HG02588 (cell line): ENCODE data around the gene PTRH1.

Experiments used
- ATAC-seq: cut with Tn5 transposase; IDR thresholded peaks from one replicate; pipeline ENCODE4 v1.9.1; 2021; ENCODE audit warnings: mild to moderate bottlenecking, moderate library complexity; ENCODE audit not compliant: unreplicated experiment

The PTRH1 gene

GRCh38 chr9:127698386-127698785, 17.1 kb downstream of the PTRH1 start:
- ATAC-seq = no peak

- ATAC-seq = no peak
Measured at GRCh38 chr9:127697575-127697974, 17.9 kb downstream of the PTRH1 start.

- ATAC-seq = no peak
Measured at GRCh38 chr9:127694890-127695720, 20.4 kb downstream of the PTRH1 start.

DNA sequence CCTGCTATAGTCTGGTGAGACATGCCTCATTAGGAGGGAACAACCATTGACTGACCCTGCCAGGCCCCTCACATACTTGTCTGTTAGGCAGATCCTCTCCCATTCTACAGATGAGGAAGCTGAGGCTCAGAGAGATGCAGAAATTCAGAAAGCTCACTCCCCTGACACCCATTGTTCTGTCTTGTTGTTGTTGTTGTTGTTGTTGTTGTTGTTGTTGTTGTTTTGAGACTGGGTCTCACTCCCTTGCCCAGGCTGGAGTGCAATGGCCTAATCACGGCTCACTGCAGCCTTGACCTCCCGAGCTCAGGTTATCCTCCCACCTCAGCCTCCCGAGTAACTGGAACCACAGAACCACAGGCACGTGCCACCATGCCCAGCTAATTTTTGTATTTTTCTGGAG, 21.8 kb downstream of the PTRH1 start:
- no peak for ATAC-seq

GRCh38 chr9:127693143-127693542, 22.3 kb downstream of the PTRH1 start:
- no peak for ATAC-seq

DNA sequence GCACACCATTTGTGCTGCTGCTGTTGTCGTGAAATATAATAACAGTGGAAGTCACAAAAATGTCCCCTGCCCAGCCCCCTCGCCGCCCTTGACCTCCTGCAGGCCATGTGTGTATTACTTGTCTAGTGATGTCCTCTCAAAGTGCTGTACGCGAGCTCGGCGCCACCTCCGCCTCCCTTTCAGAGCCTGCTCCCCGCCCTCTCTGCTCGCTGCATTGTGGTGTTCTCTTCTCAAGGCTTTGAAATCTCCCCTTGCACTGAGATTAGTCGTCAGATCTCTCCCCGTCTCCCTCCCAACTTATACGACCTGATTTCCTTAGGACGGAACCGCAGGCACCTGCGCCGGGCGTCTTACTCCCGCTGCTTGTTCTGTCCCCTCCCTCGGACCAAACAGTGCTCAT, 23.4 kb downstream of the PTRH1 start:
- ATAC-seq = no peak

GRCh38 chr9:127690735-127691134, 24.7 kb downstream of the PTRH1 start:
- no peak for ATAC-seq

GRCh38 chr9:127689329-127690000, 26.0 kb downstream of the PTRH1 start:
- ATAC-seq = no peak

DNA sequence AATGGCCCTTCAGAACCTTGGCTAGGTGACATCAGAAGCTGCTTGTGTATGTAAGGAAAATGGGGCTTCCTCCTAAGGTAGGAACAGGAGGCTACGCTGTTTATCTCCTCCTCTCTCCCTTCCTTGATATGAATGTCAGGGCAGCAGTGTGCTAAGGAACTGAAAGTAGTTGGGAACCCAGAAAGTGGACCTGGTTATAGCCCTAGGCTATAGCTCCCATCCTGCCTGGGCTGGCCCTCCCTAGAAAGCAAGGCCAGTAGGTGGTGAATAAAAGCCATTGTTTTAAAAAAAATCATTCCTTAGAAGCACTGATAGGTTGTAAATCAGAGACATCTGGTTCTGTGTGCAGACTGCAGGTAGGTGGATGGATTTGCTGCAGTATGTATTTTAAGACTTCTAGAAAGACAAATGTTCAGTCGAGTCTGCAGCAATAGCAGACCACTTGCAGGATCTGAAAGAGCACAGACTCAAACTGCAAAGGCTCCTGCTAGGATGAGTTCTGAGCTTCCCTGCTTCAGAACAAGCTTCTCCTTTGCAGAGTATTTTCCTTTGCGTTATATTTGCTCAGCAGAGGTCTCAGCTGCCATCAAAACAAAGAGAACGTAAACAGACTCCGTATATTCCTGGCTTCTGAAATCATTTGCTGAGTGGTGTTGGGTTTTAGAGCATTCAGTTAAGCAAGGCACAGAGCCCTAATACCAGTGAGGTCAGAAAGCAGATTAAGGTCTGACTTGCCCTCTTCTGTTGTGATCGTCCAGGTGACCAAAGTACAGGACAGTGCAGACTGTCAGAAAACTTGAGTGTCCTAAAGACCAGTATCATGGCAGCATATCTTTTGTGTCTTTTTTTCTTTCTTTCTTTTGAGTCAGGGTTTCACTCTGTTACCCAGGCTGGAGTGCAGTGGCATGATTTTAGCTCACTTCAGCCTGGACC, 28.7 kb downstream of the PTRH1 start:
- no peak for ATAC-seq

DNA sequence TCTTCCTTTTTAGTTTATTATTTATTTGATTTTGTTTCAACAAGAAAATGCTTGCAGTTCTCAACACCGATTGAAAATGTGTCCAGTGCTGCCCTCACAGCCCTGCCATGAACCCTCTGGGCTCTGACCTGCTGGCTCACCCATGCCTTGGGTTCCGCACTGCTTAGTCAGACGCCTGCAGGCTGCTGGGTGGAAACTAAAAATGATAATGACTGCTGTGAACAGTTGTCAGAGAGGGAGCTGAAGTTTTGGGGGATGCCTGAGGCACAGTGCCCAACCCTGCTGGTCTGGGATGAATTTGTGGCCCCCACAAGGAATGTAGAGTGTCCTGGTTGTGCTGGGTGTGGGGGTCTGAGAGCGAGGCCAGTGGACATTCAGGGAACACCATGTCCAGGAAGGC, 30.9 kb downstream of the PTRH1 start:
- ATAC-seq = no peak

DNA sequence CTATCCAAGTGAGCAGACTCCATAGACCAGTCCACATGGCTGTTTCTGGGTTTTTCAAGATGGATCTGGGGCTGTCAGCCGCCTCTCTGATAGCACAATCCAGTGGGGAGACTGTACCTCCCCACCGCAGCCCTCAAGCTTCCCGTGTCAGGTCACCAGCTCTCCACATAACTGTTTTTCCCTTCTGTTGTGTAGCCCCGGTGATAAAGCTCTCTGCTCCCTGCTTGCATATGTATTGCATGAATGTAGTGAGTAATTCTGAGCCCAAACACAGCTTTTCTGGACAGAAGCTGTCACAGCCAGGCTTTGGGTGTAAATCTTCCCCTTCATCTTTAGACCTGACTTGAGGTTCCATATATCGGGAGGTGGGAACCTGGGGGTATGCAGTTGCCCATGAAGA, 31.7 kb downstream of the PTRH1 start:
- no peak for ATAC-seq

DNA sequence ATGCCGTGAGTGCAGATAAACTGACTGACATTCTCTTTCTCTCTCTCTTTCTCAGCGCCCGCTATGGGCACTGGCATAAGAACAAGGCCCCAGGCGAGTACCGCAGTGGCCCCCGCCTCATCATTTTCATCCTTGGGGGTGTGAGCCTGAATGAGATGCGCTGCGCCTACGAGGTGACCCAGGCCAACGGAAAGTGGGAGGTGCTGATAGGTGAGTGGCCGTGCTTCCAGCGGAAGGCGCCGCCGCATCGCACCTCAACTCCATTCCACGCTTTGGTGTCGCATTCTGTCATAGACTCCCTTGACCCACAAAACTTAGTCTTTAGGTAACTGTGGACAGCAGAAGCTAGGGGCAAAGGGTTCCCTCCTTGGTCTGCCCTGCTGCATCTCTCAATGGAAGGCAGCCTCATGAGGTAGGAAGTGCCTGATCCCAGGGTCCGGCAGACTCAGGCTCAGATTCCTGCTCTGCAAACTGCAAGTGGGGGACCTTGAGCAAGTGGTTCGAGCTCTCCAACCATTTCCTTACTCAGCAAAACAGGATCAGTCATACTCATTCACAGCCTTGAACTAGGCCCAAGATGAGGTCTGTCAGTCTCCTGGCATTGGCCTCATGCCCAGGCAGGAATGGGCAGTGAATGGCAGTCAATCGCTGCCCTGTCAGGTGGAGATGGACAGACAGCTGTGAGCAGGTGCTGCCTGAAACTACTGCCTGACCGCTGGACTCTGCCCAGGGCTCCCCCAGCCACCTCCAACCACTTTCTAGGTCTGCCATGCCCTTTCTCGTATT, 32.9 kb downstream of the PTRH1 start:
- ATAC-seq = no peak

DNA sequence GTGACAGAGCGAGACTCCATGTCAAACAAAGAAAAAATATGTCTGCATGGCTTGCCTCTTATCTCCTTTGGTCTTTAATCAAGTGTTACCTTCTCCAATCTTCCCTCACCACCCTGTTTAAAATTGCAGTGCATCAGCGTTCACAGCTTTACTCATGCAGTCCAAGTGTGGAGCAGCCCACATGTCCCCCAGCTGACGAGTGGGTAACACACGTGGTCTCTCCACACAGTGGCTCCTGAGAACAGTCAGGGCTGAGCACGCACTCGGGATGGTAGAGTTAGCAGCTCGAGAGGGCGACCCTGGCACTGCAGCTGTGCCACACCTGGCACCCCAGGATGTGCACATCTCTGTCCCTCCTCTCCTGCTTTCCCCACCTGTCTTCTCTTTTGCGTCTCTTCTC, 34.6 kb downstream of the PTRH1 start:
- ATAC-seq = no peak

- ATAC-seq = no peak
Measured at GRCh38 chr9:127680226-127680625, 35.2 kb downstream of the PTRH1 start.

DNA sequence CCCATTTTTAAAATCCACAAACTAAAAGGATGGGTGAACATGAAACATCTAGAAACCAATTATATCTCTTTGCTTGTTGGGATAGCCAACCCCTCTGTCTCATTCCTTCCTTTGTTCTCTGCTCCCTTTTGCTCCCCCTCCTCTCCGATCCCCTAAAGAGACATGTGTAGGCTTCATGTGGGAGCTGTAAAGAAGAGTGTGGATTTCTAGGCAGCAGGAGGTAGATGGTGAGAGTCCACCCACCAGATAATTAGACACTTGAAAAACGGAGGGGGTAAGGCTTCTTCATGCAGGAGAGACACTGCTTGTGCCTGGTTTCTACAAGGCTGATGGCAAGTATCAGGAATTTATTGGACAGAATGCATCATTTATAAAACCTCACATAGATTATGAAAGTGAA, 36.0 kb downstream of the PTRH1 start:
- no peak for ATAC-seq

- no peak for ATAC-seq
Measured at GRCh38 chr9:127676638-127677037, 38.8 kb downstream of the PTRH1 start.

DNA sequence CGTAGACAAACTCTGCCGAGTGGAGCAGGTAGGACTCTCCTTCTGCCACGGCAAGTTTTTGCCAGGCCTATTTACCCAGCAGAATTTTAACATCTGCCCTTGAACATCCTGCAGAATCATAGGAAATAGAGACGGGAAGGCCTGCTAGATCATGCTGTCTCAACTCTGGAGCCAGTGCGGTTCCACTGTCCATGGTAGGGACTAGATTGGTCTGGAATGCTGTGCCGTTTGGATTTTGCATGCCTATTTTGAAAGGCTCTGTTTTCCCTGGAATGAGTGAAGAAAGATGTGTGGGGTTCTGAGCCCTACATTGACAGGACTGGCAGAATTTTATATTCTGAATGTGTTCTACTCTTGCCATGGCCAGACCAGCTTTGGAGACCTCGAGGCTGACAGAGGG, 42.2 kb downstream of the PTRH1 start:
- ATAC-seq = no peak

- ATAC-seq = no peak
Measured at GRCh38 chr9:127667906-127668305, 47.6 kb downstream of the PTRH1 start.

DNA sequence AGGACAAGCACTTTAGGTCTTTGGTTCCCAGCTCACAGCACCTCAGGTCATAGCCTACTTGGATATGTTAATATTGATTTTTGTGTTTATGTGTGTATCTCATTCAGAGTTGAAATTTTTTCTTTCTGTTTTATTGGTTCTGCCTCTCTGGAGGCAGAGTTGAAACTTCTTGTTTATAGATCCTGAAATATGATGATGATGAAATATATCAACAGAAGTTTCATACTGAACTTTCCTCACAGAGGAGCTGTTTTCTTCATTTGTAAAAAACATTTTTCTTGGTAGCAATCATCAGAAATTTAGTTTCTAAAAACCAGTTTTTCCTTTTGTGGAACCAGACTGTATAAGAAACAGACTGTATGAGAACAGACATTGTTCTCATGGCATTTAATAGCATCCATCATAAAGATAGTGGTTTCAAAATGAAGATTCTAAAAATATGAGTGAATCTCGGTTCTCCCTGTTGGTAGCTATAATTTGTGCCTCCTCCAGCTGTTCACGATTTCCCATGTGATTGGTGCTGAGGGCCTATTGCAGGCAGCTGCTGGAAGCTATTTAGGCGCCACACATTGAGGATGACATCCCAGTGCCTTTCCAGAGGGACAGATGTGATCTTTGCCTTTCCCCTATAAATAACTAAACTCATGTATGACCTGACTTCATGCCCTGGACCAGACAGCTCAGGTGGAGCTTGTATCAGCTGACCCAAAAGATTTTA, 48.2 kb downstream of the PTRH1 start:
- no peak for ATAC-seq
